GM12878 (cell line): ENCODE data around the gene PCARE. TPM values are rescaled to one million over a fixed set of nuclear protein-coding genes. Genes with fewer than 3 reads are reported as not detected.
A peak's percentile ranks its signal among the peaks of the same experiment; 100 is the strongest.

Source experiments
- ATAC-seq: fragments of 200-7000 bp; cut with Tn5 transposase; 3 replicates; pipeline ENCODE4 v1.9.1; 2020; ENCODE audit warnings: mild to moderate bottlenecking, moderate library complexity
- BruUV-seq: library from RNA; stranded (reverse); fragments of 400-500 nt; replicated peaks from 2 replicates; lab custom pipeline; 2021; lab: Mats Ljungman, UMichigan
- CTCF ChIA-PET: fragments of 300-600 bp; sonication (Branson Sonifier 250); formaldehyde crosslinking; extraction: SDS; loops from one replicate; lab custom pipeline; 2021; ENCODE audit warnings: inconsistent platforms; lab: Yijun Ruan, JAX
- POLR2A ChIA-PET: fragments of 350-600 bp; formaldehyde crosslinking; extraction: SDS; loops from one replicate; lab custom pipeline; 2021; ENCODE audit warnings: inconsistent platforms; lab: Charles Lee
- RAD21 ChIA-PET: fragments of 300-600 bp; sonication (Branson Sonifier 250); formaldehyde crosslinking; loops from one replicate; lab custom pipeline; 2023; ENCODE audit warnings: antibody characterized with exemption; ENCODE audit not compliant: unreplicated experiment; lab: Charles Lee
- SMC1A ChIA-PET: fragments of 300-600 bp; sonication (Branson Sonifier 250); formaldehyde crosslinking; loops from one replicate; lab custom pipeline; 2023; ENCODE audit not compliant: unreplicated experiment, uncharacterized antibody; lab: Charles Lee
- DNase-seq: peaks from one replicate; pipeline ENCODE4 v3.0.0-alpha.2; 2011; ENCODE audit warnings: low read depth, low spot score
- FAIRE-seq: peaks from 3 replicates; lab custom pipeline; 2011; peaks lifted over from hg19 to GRCh38; lab: Jason Lieb, UNC
- H2AFZ ChIP-seq: 2 replicates; pipeline ENCODE4 v1.6.0; 2011; ENCODE audit warnings: low read depth, low read length, control low read depth; ENCODE audit not compliant: control insufficient read depth
- H3K27ac ChIP-seq: 2 replicates; pipeline ENCODE4 v1.5.1; 2011; ENCODE audit warnings: control low read depth; ENCODE audit not compliant: control insufficient read depth, insufficient read depth
- H3K27me3 ChIP-seq, 2 experiments: replicated peaks in 1 of 2; 2 replicates each; pipeline versions ENCODE4 v1.6.0 to v1.6.1; 2011; ENCODE audit warnings: low read length in 1 of 2; ENCODE audit not compliant: control insufficient read depth in 2 of 2, insufficient read depth in 2 of 2
- H3K36me3 ChIP-seq, 2 experiments: 2 replicates each; pipeline ENCODE4 v1.5.1; 2011; ENCODE audit warnings: low read length in 1 of 2; ENCODE audit not compliant: control insufficient read depth in 2 of 2, insufficient read depth in 2 of 2
- H3K4me1 ChIP-seq: 2 replicates; pipeline ENCODE4 v1.6.1; 2011; ENCODE audit warnings: mild to moderate bottlenecking, low read length, moderate library complexity, mixed read lengths; ENCODE audit not compliant: control insufficient read depth, insufficient read depth
- H3K4me2 ChIP-seq: 2 replicates; pipeline ENCODE4 v1.6.0; 2011; ENCODE audit warnings: control low read depth; ENCODE audit not compliant: control insufficient read depth, insufficient read depth
- H3K4me3 ChIP-seq: fragments of 200-600 bp; sonication (generic); 2 replicates; pipeline ENCODE4 v1.5.1; 2016
- H3K79me2 ChIP-seq: 2 replicates; pipeline ENCODE4 v1.6.0; 2011; ENCODE audit warnings: low read length; ENCODE audit not compliant: control insufficient read depth, insufficient read depth
- H3K9ac ChIP-seq: 2 replicates; pipeline ENCODE4 v1.8.0; 2011; ENCODE audit warnings: low read length, control low read depth, mixed read lengths; ENCODE audit not compliant: control insufficient read depth, insufficient read depth
- H3K9me3 ChIP-seq: replicated peaks from 3 replicates; pipeline ENCODE4 v1.5.1; 2011; ENCODE audit warnings: mild to moderate bottlenecking, low read length; ENCODE audit not compliant: control insufficient read depth, insufficient read depth
- H4K20me1 ChIP-seq: 2 replicates; pipeline ENCODE4 v1.6.0; 2011; ENCODE audit not compliant: control insufficient read depth, insufficient read depth
- ASH2L ChIP-seq: fragments of 300-600, 200-600 bp; sonication (generic); IDR thresholded peaks from 2 replicates; pipeline ENCODE4 v1.6.1; 2017; ENCODE audit warnings: low read depth, mild to moderate bottlenecking, borderline replicate concordance
- CTCF ChIP-seq, 3 experiments: IDR thresholded peaks in 2 of 3; conservative IDR thresholded peaks in 1 of 3; 2 replicates each; pipeline ENCODE4 v1.5.1; 2011; ENCODE audit warnings: low read depth in 3 of 3, low read length in 3 of 3, mild to moderate bottlenecking in 3 of 3, control low read depth in 2 of 3, moderate library complexity in 2 of 3, inconsistent platforms in 1 of 3, mixed read lengths in 1 of 3; ENCODE audit not compliant: control insufficient read depth in 2 of 3, insufficient read depth in 1 of 3; ENCODE audit errors: extremely low read depth in 1 of 3
- GABPA ChIP-seq: IDR thresholded peaks from 2 replicates; pipeline ENCODE4 v1.6.1; 2014; ENCODE audit warnings: antibody characterized with exemption, low read depth, mild to moderate bottlenecking, inconsistent platforms
- HDAC2 ChIP-seq: fragments of 200-600 bp; sonication (generic); IDR thresholded peaks from 2 replicates; pipeline ENCODE4 v1.6.1; 2017
- HDAC6 ChIP-seq: fragments of 200-600 bp; sonication (generic); IDR thresholded peaks from one replicate; pipeline ENCODE4 v1.8.0; 2017; ENCODE audit warnings: antibody characterized with exemption; ENCODE audit not compliant: unreplicated experiment
- JUND ChIP-seq: IDR thresholded peaks from 2 replicates; pipeline ENCODE4 v1.6.1; 2012; ENCODE audit warnings: low read depth, mild to moderate bottlenecking, low read length, improper control_type of control experiment, moderate library complexity
- MXI1 ChIP-seq: fragments of 150-350 bp; IDR thresholded peaks from 2 replicates; pipeline ENCODE4 v1.6.1; 2011; ENCODE audit warnings: low read depth, mild to moderate bottlenecking, inconsistent platforms, low read length, improper control_type of control experiment
- MYB ChIP-seq: fragments of 150-350 bp; IDR thresholded peaks from 2 replicates; pipeline ENCODE4 v1.6.1; 2014; ENCODE audit warnings: mild to moderate bottlenecking, low read depth, low read length, borderline replicate concordance
- POLR2AphosphoS5 ChIP-seq: IDR thresholded peaks from 2 replicates; pipeline ENCODE4 v1.6.1; 2011; ENCODE audit warnings: mild to moderate bottlenecking, low read length, inconsistent platforms
- RUNX3 ChIP-seq: IDR thresholded peaks from 2 replicates; pipeline ENCODE4 v1.6.1; 2012; ENCODE audit warnings: low read length, inconsistent platforms
- SMAD5 ChIP-seq: IDR thresholded peaks from 2 replicates; pipeline ENCODE4 v1.6.1; 2016; ENCODE audit warnings: antibody characterized with exemption, low read depth
- ZNF622 ChIP-seq: fragments of 450-650 bp; IDR thresholded peaks from 2 replicates; pipeline ENCODE4 v1.6.1; 2017; ENCODE audit warnings: mild to moderate bottlenecking, inconsistent platforms
- WGBS: methylation state at CpG from one replicate; pipeline ENCODE4 v1.1.6; 2016; ENCODE audit warnings: low lambda C conversion rate; ENCODE audit not compliant: insufficient replicate concordance, insufficient coverage; ENCODE audit errors: missing lambda C conversion rate; 5-methylcytosine and 5-hydroxymethylcytosine counted together
- in situ Hi-C: fragments of 300-500 bp; cut with MboI; formaldehyde crosslinking; loops from 9 replicates; pipeline ENCODE4 v1.14.3; 2018; ENCODE audit warnings: mixed read lengths
- intact Hi-C: fragments of 100-400 bp; cut with micrococcal nuclease; formaldehyde crosslinking; loops from one replicate; pipeline ENCODE4 v1.14.2; 2022; ENCODE audit not compliant: unreplicated experiment
- polyA plus RNA-seq, 11 experiments: library from polyadenylated mRNA; depleted of rRNA in 4 of 11; unstranded in 6 of 11; stranded (reverse) in 5 of 11; fragments of >200 nt; fragmentation: Nextera tagmentation in 4 of 11; fragmentation: Illumina TruSeq in 1 of 11; extraction: Ambion mirVana in 4 of 11; extraction: Trizol in 1 of 11; gene quantifications; 1 replicate in 1 of 11; 2 replicates in 10 of 11; pipeline versions ENCODE4 v1.2.1 to v1.2.3, GENCODE V29; 2011 to 2016; ENCODE audit warnings: inconsistent platforms in 2 of 11, missing spikeins in 2 of 11, low read depth in 1 of 11
- total RNA-seq, 4 experiments: library from RNA; depleted of rRNA in 3 of 4; stranded (reverse); fragments of >200 nt in 3 of 4; fragmentation: Illumina TruSeq in 1 of 4; extraction: Trizol in 1 of 4; gene quantifications; 2 replicates each; pipeline versions ENCODE4 v1.2.1 to v1.2.3, GENCODE V29; 2013 to 2021
- TF ChIP-seq, protein P1 (sequence below): IDR thresholded peaks from 2 replicates; pipeline ENCODE4 v1.6.1; 2012; ENCODE audit warnings: mild to moderate bottlenecking, low read depth, low read length

PCARE gene
- total and polyA plus RNA-seq, 10 of the 15 experiments (the other 5 are each of a cell fraction or from before 2014, with no cell fraction given), result 0.04 to 0.08 (median 0.06) TPM; not detected in 5

- no peak for DNase-seq
- intact Hi-C loops, result no loop called here
- POLR2A ChIA-PET, result no interaction called here
- Histone ChIP-seq H2AFZ (no peak overlapping the region), H3K4me1 (no peaks in the 10 kb centered on the region)
- no peak for TF ChIP-seq ASH2L
- TF ChIP-seq, all 136 proteins: peak for 0
- H3K9ac ChIP-seq, result no peak overlapping the region
- no peaks in the 10 kb centered on the region for H3K36me3 ChIP-seq
- in situ Hi-C loops, result no loop called here
- ATAC-seq (peak; percentile 41), FAIRE-seq (no peak)
- H4K20me1 ChIP-seq, result no peaks in the 10 kb centered on the region
- peaks cover 0 to 2% of the 10 kb centered on the region in 2 experiments; a peak in 1 of 4 replicates for H3K27me3 ChIP-seq
- no peak overlapping the region for H3K27ac ChIP-seq
- no peaks in the 10 kb centered on the region for H3K79me2 ChIP-seq
- ChIA-PET SMC1A (interaction anchor here (1.4 to 1.5 kb wide), 3 partner anchors 9 to 76 kb away, joined by 3 to 4 read pairs (median 4); no protein-coding TSS in a partner anchor), CTCF (no interaction called here), RAD21 (interaction anchor here (0.9 kb wide), 1 partner anchor 60 kb away, joined by 3 read pairs; no protein-coding TSS in a partner anchor)
- H3K9me3 ChIP-seq, result no peaks in the 10 kb centered on the region
- no peak overlapping the region for H3K4me2 ChIP-seq
- 55% methylated on average over 7 of the region's 7 CpGs for WGBS
- BruUV-seq, result no TSS peak
- H3K4me3 ChIP-seq, result no peak overlapping the region
Measured at GRCh38 chr2:29053223-29053622, 21.1 kb downstream of the PCARE start.

- WGBS, result 45% methylated on average over 6 of the region's 6 CpGs
- no peak overlapping the region for H3K9ac ChIP-seq
- SMC1A ChIA-PET, result interaction anchor here (1.1 to 1.5 kb wide), 3 partner anchors 9 to 149 kb away, joined by 3 to 4 read pairs (median 3); no protein-coding TSS in a partner anchor
- TF ChIP-seq GABPA, result no peak
- no peak for TF ChIP-seq ZNF622
- TF ChIP-seq MXI1, result no peak
- TF ChIP-seq POLR2AphosphoS5, result no peak
- TF ChIP-seq RUNX3, result no peak
- no peak for TF ChIP-seq HDAC2
- TF ChIP-seq SMAD5, result no peak
- TF ChIP-seq MYB, result no peak
- TF ChIP-seq CTCF (IDR thresholded peaks at IDR 0.05 in 2 of 3, conservative IDR thresholded peaks at IDR 0.05 in 1 of 3; ENCODE audit: control insufficient read depth in 2 of 3, extremely low read depth in 1 of 3, insufficient read depth in 1 of 3, low read depth in 3 of 3, low read length in 3 of 3), result no peak
- TF ChIP-seq HDAC6, result no peak
- no peak for TF ChIP-seq JUND
- TF ChIP-seq, protein P1, sequence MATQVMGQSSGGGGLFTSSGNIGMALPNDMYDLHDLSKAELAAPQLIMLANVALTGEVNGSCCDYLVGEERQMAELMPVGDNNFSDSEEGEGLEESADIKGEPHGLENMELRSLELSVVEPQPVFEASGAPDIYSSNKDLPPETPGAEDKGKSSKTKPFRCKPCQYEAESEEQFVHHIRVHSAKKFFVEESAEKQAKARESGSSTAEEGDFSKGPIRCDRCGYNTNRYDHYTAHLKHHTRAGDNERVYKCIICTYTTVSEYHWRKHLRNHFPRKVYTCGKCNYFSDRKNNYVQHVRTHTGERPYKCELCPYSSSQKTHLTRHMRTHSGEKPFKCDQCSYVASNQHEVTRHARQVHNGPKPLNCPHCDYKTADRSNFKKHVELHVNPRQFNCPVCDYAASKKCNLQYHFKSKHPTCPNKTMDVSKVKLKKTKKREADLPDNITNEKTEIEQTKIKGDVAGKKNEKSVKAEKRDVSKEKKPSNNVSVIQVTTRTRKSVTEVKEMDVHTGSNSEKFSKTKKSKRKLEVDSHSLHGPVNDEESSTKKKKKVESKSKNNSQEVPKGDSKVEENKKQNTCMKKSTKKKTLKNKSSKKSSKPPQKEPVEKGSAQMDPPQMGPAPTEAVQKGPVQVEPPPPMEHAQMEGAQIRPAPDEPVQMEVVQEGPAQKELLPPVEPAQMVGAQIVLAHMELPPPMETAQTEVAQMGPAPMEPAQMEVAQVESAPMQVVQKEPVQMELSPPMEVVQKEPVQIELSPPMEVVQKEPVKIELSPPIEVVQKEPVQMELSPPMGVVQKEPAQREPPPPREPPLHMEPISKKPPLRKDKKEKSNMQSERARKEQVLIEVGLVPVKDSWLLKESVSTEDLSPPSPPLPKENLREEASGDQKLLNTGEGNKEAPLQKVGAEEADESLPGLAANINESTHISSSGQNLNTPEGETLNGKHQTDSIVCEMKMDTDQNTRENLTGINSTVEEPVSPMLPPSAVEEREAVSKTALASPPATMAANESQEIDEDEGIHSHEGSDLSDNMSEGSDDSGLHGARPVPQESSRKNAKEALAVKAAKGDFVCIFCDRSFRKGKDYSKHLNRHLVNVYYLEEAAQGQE, result no peak
Measured at GRCh38 chr2:29052807-29053206, 21.5 kb downstream of the PCARE start.

More at GRCh38 chr2:29052807-29053206, 21.5 kb downstream of the PCARE start:
- POLR2A ChIA-PET, result no interaction called here
- no peak for ATAC-seq
- H3K27ac ChIP-seq, result no peak overlapping the region
- in situ Hi-C loops (no loop called here), intact Hi-C loops (no loop called here)
- no peak for DNase-seq
- no peaks in the 10 kb centered on the region for H3K4me1 ChIP-seq
- no peaks in the 10 kb centered on the region for H4K20me1 ChIP-seq
- H3K36me3 ChIP-seq, result no peaks in the 10 kb centered on the region
- no peak overlapping the region for H3K4me3 ChIP-seq
- H3K79me2 ChIP-seq, result no peaks in the 10 kb centered on the region
- peaks cover 0 to 2% of the 10 kb centered on the region in 2 experiments; a peak in 1 of 4 replicates for H3K27me3 ChIP-seq
- no peak overlapping the region for H3K4me2 ChIP-seq
- no peak for FAIRE-seq
- no TSS peak for BruUV-seq
- RAD21 ChIA-PET, result no interaction called here
- H2AFZ ChIP-seq, result no peak overlapping the region
- no peaks in the 10 kb centered on the region for H3K9me3 ChIP-seq
- CTCF ChIA-PET, result no interaction called here
